ENCODE measurements around the gene BRD9. TPM values are rescaled to one million over a fixed set of nuclear protein-coding genes. Genes with fewer than 3 reads are reported as not detected.
"Not testable (repeated sequence)": the region's sequence is repeated elsewhere in the genome, so short reads cannot be mapped to it uniquely, and the experiment has no call there.

The BRD9 gene
- total RNA-seq, 1 donor from 2014 or later = 104 TPM

DNA sequence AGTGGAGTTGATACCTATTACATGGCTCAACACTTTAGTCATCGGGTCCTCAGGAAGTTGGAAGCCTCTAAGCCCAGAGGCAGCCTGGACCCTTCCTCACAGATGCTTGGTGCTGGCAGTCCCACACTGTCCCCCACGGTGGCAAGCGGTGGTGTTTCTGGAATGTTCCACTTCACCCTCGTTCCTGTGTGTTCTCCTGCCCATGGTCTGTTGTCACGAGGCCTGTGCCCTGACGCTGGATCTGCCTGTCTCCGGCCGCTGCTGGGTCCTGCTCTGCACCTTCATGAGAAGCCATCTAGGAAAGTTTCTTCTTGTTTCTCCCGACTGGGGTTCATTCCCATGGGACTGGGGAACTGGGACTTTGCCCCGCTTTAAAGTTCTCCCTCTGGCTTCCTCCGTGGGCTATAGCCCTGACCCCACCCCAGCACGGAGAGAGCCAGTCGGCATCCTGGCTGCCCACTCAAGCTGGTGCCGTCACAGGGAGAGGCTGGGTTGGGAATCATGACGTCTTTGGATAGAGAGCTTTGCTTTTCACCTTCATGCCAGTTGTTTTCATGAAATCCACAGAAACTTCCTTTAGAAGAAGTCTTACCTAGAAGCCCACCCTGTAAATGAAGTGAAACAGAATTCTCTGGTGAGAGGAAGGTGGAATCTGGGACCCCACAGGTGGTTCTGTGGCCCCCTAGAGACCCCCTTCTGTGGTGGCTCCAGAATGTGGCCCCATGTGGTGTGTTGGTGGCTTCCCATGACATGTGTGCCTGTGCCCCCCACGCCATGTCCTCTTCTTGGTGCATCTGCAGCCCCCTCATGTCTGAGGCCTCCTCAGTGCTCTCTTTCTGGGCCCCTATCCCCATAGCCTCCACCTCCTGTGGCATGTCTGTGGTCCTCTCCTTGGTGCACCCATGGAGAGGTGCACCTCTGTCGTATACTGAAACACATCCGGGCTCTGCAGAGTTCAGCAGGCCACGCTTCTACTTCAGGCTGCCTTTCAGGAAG, 43.8 kb upstream of the BRD9 start:
- Mint-ChIP-seq H3K27ac (ENCODE audit: unreplicated experiment) (no peak overlapping the region), H3K4me1 (ENCODE audit: low read depth, unreplicated experiment) (peaks cover 6% of the 10 kb centered on the region), H3K4me3 (ENCODE audit: unreplicated experiment) (no peak overlapping the region), H3K9me3 (ENCODE audit: unreplicated experiment) (peaks cover 8% of the 10 kb centered on the region), H3K27me3 (ENCODE audit: unreplicated experiment) (no peaks in the 10 kb centered on the region), H3K36me3 (ENCODE audit: unreplicated experiment) (peaks cover 10% of the 10 kb centered on the region)
- DNase-seq = no peak
- TF ChIP-seq, protein P1, sequence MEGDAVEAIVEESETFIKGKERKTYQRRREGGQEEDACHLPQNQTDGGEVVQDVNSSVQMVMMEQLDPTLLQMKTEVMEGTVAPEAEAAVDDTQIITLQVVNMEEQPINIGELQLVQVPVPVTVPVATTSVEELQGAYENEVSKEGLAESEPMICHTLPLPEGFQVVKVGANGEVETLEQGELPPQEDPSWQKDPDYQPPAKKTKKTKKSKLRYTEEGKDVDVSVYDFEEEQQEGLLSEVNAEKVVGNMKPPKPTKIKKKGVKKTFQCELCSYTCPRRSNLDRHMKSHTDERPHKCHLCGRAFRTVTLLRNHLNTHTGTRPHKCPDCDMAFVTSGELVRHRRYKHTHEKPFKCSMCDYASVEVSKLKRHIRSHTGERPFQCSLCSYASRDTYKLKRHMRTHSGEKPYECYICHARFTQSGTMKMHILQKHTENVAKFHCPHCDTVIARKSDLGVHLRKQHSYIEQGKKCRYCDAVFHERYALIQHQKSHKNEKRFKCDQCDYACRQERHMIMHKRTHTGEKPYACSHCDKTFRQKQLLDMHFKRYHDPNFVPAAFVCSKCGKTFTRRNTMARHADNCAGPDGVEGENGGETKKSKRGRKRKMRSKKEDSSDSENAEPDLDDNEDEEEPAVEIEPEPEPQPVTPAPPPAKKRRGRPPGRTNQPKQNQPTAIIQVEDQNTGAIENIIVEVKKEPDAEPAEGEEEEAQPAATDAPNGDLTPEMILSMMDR (IDR thresholded peaks at IDR 0.05; ENCODE audit: partially characterized antibody, unreplicated experiment) = no peak

DNA sequence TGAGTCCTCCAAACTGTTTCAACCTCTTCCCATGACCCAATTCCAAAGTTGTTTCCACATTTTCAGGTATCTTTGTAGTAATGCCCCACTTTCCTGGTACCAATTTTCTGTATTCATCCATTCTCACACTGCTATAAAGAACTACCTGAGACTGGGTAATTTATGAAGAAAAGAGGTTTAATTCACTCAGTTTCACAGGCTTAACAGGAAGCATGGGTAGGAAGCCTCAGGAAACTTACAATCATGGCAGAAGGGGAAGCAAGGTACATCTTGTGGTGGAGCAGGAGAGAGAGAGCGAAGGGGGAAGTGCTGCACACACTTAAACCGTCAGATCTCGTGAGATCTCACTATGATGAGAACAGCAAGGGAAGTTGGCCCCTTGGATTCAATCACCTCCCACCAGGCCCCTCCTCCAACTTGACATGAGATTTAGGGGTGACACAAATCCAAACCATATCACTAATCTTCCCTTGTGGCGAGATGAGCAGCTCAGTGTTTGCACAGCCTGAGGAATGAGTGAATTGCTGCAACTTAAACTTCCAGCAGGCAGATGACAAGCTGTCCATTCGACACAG, 43.0 kb upstream of the BRD9 start:
- no peak overlapping the region for H3K4me3 Mint-ChIP-seq (ENCODE audit: unreplicated experiment)
- no peak for DNase-seq
- peaks cover 3% of the 10 kb centered on the region for H3K27me3 Mint-ChIP-seq (ENCODE audit: unreplicated experiment)
- H3K4me1 Mint-ChIP-seq (ENCODE audit: low read depth, unreplicated experiment) = peaks cover 6% of the 10 kb centered on the region
- H3K27ac Mint-ChIP-seq (ENCODE audit: unreplicated experiment) = no peak overlapping the region
- peaks cover 9% of the 10 kb centered on the region for H3K36me3 Mint-ChIP-seq (ENCODE audit: unreplicated experiment)
- peaks cover 5% of the 10 kb centered on the region for H3K9me3 Mint-ChIP-seq (ENCODE audit: unreplicated experiment)
- TF ChIP-seq, protein P1 (IDR thresholded peaks at IDR 0.05; ENCODE audit: partially characterized antibody, unreplicated experiment) = no peak

DNA sequence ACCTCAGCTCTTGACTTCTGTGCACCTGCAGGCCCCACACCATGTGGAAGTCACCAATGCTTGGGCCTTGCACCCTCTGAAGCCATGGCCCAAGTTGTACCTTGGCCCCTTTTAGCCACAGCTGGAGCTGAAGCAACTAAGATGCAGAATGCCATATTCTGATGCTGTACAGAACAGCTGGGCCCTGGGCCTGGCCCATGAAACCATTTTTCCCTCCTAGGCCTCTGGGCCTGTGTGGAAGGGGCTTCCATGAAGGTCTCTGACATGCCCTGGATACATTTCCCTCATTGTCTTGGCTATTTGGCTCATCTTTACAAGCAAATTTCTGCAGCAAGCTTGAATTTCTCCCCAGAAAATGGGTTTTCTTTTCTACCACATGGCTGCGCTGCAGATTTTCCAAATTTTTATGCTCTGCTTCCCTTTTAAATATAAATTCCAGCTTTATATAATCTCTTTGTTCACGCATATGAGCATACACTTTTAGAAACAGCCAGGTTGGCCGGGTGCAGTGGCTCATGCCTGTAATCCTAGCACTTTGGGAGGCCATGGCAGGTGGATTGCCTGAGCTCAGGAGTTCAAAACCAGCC, 41.9 kb upstream of the BRD9 start:
- peaks cover 17% of the 10 kb centered on the region for H3K36me3 Mint-ChIP-seq (ENCODE audit: unreplicated experiment)

DNA sequence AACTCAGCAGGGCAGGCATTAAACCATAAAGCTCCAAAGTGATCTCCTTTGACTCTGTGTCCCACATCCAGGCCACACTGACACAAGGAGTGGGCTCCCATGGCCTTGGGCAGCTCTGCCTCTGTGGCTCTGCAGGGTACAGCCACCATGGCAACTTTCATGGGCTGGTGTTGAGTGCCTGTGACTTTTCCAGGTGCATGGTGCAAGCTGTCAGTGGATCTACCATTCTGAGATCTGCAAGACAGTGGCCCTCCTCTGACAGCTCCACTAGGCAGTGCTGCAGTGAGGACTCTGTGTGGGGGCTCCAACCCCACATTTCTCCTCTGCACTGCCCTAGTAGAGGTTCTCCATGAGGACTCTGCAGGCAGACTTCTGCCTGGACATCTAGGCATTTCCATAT, 41.4 kb upstream of the BRD9 start:
- H3K4me1 Mint-ChIP-seq (ENCODE audit: low read depth, unreplicated experiment); H3K9me3 Mint-ChIP-seq (ENCODE audit: unreplicated experiment); H3K27ac Mint-ChIP-seq (ENCODE audit: unreplicated experiment); DNase-seq; H3K27me3 Mint-ChIP-seq (ENCODE audit: unreplicated experiment); H3K4me3 Mint-ChIP-seq (ENCODE audit: unreplicated experiment): not testable (repeated sequence)
- peaks cover 19% of the 10 kb centered on the region for H3K36me3 Mint-ChIP-seq (ENCODE audit: unreplicated experiment)

More for the DNA sequence above, 41.9 kb upstream of the BRD9 start:
- not testable (repeated sequence) for H3K27ac Mint-ChIP-seq (ENCODE audit: unreplicated experiment); H3K4me3 Mint-ChIP-seq (ENCODE audit: unreplicated experiment); H3K27me3 Mint-ChIP-seq (ENCODE audit: unreplicated experiment); H3K4me1 Mint-ChIP-seq (ENCODE audit: low read depth, unreplicated experiment); H3K9me3 Mint-ChIP-seq (ENCODE audit: unreplicated experiment); DNase-seq

DNA sequence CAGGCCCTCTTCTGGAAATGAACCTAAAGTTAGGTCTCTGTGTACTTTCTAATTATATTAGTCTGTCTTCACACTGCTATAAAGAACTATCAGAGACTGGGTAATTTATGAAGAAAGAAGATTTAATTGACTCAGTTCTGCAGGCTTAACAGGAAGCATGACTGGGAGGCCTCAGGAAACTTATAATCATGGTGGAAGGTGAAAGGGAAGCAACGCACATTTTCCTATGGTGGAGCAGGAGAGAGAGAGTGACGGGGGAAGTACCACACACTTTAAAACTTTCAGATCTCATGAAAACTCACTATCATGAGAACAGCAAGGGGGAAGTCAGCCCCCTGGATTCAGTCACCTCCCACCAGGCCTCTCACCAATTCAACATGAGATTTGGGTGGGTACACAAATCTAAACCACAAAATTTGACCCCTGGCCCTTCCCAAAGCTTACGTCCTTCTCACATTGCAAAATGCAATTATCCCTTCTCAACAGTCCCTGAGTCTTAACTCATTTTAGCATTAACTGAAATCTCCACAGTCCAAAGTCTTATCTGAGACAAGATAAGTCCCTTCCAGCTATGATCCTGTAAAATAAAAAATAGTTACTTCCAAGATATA, 40.8 kb upstream of the BRD9 start:
- Mint-ChIP-seq H3K9me3 (ENCODE audit: unreplicated experiment) (peaks cover 5% of the 10 kb centered on the region), H3K36me3 (ENCODE audit: unreplicated experiment) (peaks cover 22% of the 10 kb centered on the region), H3K27ac (ENCODE audit: unreplicated experiment) (no peak overlapping the region), H3K4me1 (ENCODE audit: low read depth, unreplicated experiment) (peaks cover 4% of the 10 kb centered on the region), H3K4me3 (ENCODE audit: unreplicated experiment) (no peak overlapping the region), H3K27me3 (ENCODE audit: unreplicated experiment) (peaks cover 4% of the 10 kb centered on the region)
- no peak for DNase-seq
- TF ChIP-seq, protein P1 (IDR thresholded peaks at IDR 0.05; ENCODE audit: partially characterized antibody, unreplicated experiment) = no peak
